Trophoblast cell (in vitro differentiated cells and primary cell): ENCODE results near the gene MIER3.

Experiments used
- DNase-seq, 2 donors: peaks; one replicate each; pipeline ENCODE4 v3.0.0-alpha.2; 2016
- H2AFZ ChIP-seq: 2 replicates; pipeline ENCODE4 v1.6.1; 2013; ENCODE audit warnings: low read length, moderate library complexity, mild to moderate bottlenecking; ENCODE audit not compliant: insufficient read depth, poor library complexity
- H2AK5ac ChIP-seq: 2 replicates; pipeline ENCODE4 v1.6.1; 2013; ENCODE audit warnings: mild to moderate bottlenecking, low read length
- H2BK120ac ChIP-seq: 2 replicates; pipeline ENCODE4 v1.6.1; 2013; ENCODE audit warnings: low read length, mild to moderate bottlenecking, moderate library complexity; ENCODE audit not compliant: insufficient read depth, poor library complexity
- H2BK12ac ChIP-seq: 2 replicates; pipeline ENCODE4 v1.6.1; 2013; ENCODE audit warnings: mild to moderate bottlenecking, low read length, moderate library complexity
- H2BK5ac ChIP-seq: 2 replicates; pipeline ENCODE4 v1.6.1; 2013; ENCODE audit warnings: low read length, low read depth, moderate library complexity, mild to moderate bottlenecking; ENCODE audit not compliant: poor library complexity
- H3K14ac ChIP-seq: 2 replicates; pipeline ENCODE4 v1.6.1; 2013; ENCODE audit warnings: mild to moderate bottlenecking, low read length
- H3K18ac ChIP-seq: 2 replicates; pipeline ENCODE4 v1.6.1; 2013; ENCODE audit warnings: mild to moderate bottlenecking, low read length
- H3K23ac ChIP-seq: 2 replicates; pipeline ENCODE4 v1.6.1; 2013; ENCODE audit warnings: low read length
- H3K27ac ChIP-seq: 2 replicates; pipeline ENCODE4 v1.5.1; 2013; ENCODE audit warnings: low read depth, mild to moderate bottlenecking, inconsistent platforms, low read length, moderate library complexity
- H3K27me3 ChIP-seq: 2 replicates; pipeline ENCODE4 v1.6.1; 2013; ENCODE audit warnings: inconsistent platforms, mild to moderate bottlenecking, low read length, moderate library complexity; ENCODE audit not compliant: insufficient read depth
- H3K36me3 ChIP-seq, 2 experiments: 1 replicate in 1 of 2; 2 replicates in 1 of 2; pipeline ENCODE4 v1.6.1; 2013; ENCODE audit warnings: low read length in 2 of 2, mild to moderate bottlenecking in 2 of 2, moderate library complexity in 1 of 2; ENCODE audit not compliant: insufficient read depth in 2 of 2, control insufficient read depth in 1 of 2
- H3K4ac ChIP-seq: 2 replicates; pipeline ENCODE4 v1.6.1; 2013; ENCODE audit warnings: low read depth, mild to moderate bottlenecking, low read length, moderate library complexity
- H3K4me1 ChIP-seq, 2 experiments: 1 replicate in 1 of 2; 2 replicates in 1 of 2; pipeline ENCODE4 v1.6.1; 2013; ENCODE audit warnings: low read length in 2 of 2, mild to moderate bottlenecking in 2 of 2, moderate library complexity in 1 of 2; ENCODE audit not compliant: insufficient read depth in 2 of 2, control insufficient read depth in 1 of 2
- H3K4me2 ChIP-seq: 2 replicates; pipeline ENCODE4 v1.6.1; 2013; ENCODE audit warnings: inconsistent platforms, mild to moderate bottlenecking, low read length, moderate library complexity
- H3K4me3 ChIP-seq: 2 replicates; pipeline ENCODE4 v1.5.1; 2013; ENCODE audit warnings: mild to moderate bottlenecking, low read depth, low read length, inconsistent platforms
- H3K79me1 ChIP-seq: one replicate; pipeline ENCODE4 v1.6.1; 2013; ENCODE audit warnings: low read length
- H3K79me2 ChIP-seq: 2 replicates; pipeline ENCODE4 v1.6.1; 2013; ENCODE audit warnings: low read length, mild to moderate bottlenecking; ENCODE audit not compliant: control insufficient read depth, insufficient read depth, poor library complexity
- H3K9ac ChIP-seq: 2 replicates; pipeline ENCODE4 v1.6.1; 2013; ENCODE audit warnings: mild to moderate bottlenecking, low read length
- H3K9me3 ChIP-seq: 2 replicates; pipeline ENCODE4 v1.6.1; 2013; ENCODE audit warnings: low read depth, mild to moderate bottlenecking, control low read depth, inconsistent platforms, low read length; ENCODE audit not compliant: insufficient read depth
- H4K12ac ChIP-seq: 2 replicates; pipeline ENCODE4 v1.6.1; 2013; ENCODE audit warnings: low read depth, mild to moderate bottlenecking, low read length, moderate library complexity
- H4K8ac ChIP-seq: 2 replicates; pipeline ENCODE4 v1.6.1; 2013; ENCODE audit warnings: low read depth, mild to moderate bottlenecking, low read length, moderate library complexity
- H4K91ac ChIP-seq: one replicate; pipeline ENCODE4 v1.6.1; 2013; ENCODE audit warnings: low read depth, mild to moderate bottlenecking, low read length, moderate library complexity
- WGBS: extraction: QIAGEN DNeasy Blood & Tissue Kit; methylation state at CpG from one replicate; pipeline ENCODE4 v1.1.7; 2013; ENCODE audit warnings: missing lambda C conversion rate; ENCODE audit not compliant: insufficient read length, insufficient coverage; ENCODE audit errors: extremely low coverage; 5-methylcytosine and 5-hydroxymethylcytosine counted together

The MIER3 gene

GRCh38 chr5:56988490-56988889 is 36.6 kb upstream of the MIER3 start:
- WGBS = no CpG with 5 or more reads among the region's 4 CpGs
- no peak overlapping the region for H4K91ac ChIP-seq
- H3K27ac ChIP-seq = no peak overlapping the region

GRCh38 chr5:56987171-56987570 is 35.2 kb upstream of the MIER3 start:
- Histone ChIP-seq H3K79me2 (no peaks in the 10 kb centered on the region), H3K9ac (no peak overlapping the region), H2AK5ac (no peak overlapping the region), H3K27ac (no peak overlapping the region), H3K9me3 (no peaks in the 10 kb centered on the region), H3K79me1 (no peaks in the 10 kb centered on the region), H3K4me2 (no peak overlapping the region), H2BK5ac (no peak overlapping the region), H3K36me3 (no peaks in the 10 kb centered on the region), H3K4ac (no peak overlapping the region), H3K27me3 (no peaks in the 10 kb centered on the region), H2AFZ (no peak overlapping the region), H3K4me1 (peaks cover 0 to 2% of the 10 kb centered on the region in 2 experiments), H3K4me3 (no peak overlapping the region), H2BK120ac (no peak overlapping the region), H3K14ac (no peak overlapping the region), H4K12ac (no peak overlapping the region), H3K23ac (no peak overlapping the region), H3K18ac (no peak overlapping the region), H2BK12ac (no peak overlapping the region), H4K91ac (no peak overlapping the region), H4K8ac (no peak overlapping the region)
- DNase-seq = peak; percentile 44 to 73
- no CpG with 5 or more reads among the region's 4 CpGs for WGBS

More at GRCh38 chr5:56988490-56988889, 36.6 kb upstream of the MIER3 start:
- Histone ChIP-seq H3K18ac (no peak overlapping the region), H2BK5ac (no peak overlapping the region), H3K79me2 (no peaks in the 10 kb centered on the region), H3K79me1 (no peaks in the 10 kb centered on the region), H4K8ac (no peak overlapping the region), H3K23ac (no peak overlapping the region), H3K36me3 (no peaks in the 10 kb centered on the region), H3K9ac (no peak overlapping the region), H3K27me3 (no peaks in the 10 kb centered on the region), H2AK5ac (no peak overlapping the region), H3K4me1 (peaks cover 0 to 2% of the 10 kb centered on the region in 2 experiments), H3K14ac (no peak overlapping the region), H3K4me2 (no peak overlapping the region), H4K12ac (no peak overlapping the region), H2BK12ac (no peak overlapping the region), H2BK120ac (no peak overlapping the region), H3K9me3 (no peaks in the 10 kb centered on the region), H2AFZ (no peak overlapping the region), H3K4me3 (no peak overlapping the region), H3K4ac (no peak overlapping the region)
- no peak for DNase-seq

GRCh38 chr5:56986626-56986947 is 34.7 kb upstream of the MIER3 start:
- no CpG with 5 or more reads among the region's 1 CpG for WGBS
- Histone ChIP-seq H3K14ac (no peak overlapping the region), H3K9ac (peak overlapping the region; percentile 17), H3K4me2 (no peak overlapping the region), H2AK5ac (no peak overlapping the region), H3K4me1 (peaks cover 0 to 2% of the 10 kb centered on the region in 2 experiments), H2AFZ (no peak overlapping the region), H3K9me3 (no peaks in the 10 kb centered on the region), H4K12ac (no peak overlapping the region), H3K79me1 (no peaks in the 10 kb centered on the region), H3K4me3 (no peak overlapping the region), H2BK12ac (no peak overlapping the region), H3K27ac (no peak overlapping the region), H4K91ac (no peak overlapping the region), H3K36me3 (no peaks in the 10 kb centered on the region), H4K8ac (no peak overlapping the region), H3K18ac (no peak overlapping the region), H3K27me3 (no peaks in the 10 kb centered on the region), H3K4ac (no peak overlapping the region), H2BK120ac (no peak overlapping the region), H2BK5ac (no peak overlapping the region), H3K23ac (no peak overlapping the region), H3K79me2 (no peaks in the 10 kb centered on the region)
- no peak for DNase-seq

DNA sequence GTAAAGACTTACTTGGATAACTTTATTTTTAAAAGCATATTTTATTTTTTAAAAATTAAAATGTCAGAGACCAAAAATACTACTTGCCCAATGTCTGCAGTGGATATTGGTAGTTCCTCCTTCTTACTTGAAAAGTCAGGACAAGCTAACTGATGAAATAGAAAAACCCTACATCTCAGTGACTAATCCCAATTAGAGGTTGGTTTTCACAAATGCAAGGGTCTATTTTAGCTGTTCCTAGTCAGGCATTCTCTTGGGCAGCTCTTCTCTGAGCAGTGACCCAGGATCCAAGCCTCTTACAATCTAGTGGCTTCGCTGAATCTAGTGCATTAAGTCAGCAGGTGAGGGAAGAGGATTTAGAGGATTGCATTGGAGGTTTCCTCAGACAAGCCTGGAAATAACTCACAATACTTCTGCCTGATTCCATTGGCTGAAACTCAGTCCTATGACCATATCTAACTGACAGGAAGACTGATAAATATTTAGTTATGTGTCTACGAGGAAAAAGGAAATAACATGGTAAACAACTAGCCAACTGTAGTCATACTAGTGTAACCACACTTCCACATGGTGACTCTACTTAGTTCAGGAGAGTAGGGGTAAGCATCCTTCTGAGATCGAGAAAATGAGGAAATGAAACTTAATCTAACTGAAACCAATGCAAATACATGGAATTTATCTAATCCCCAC is 34.2 kb upstream of the MIER3 start:
- H3K4ac ChIP-seq = no peak overlapping the region
- no peak overlapping the region for H2AK5ac ChIP-seq
- H4K8ac ChIP-seq = no peak overlapping the region
- H3K27ac ChIP-seq = no peak overlapping the region
- no peak overlapping the region for H2AFZ ChIP-seq
- no peak overlapping the region for H2BK120ac ChIP-seq
- H4K12ac ChIP-seq = no peak overlapping the region
- no peaks in the 10 kb centered on the region for H3K79me2 ChIP-seq
- no peaks in the 10 kb centered on the region for H3K79me1 ChIP-seq
- H2BK12ac ChIP-seq = no peak overlapping the region
- no peak overlapping the region for H3K18ac ChIP-seq
- peaks cover 0 to 2% of the 10 kb centered on the region in 2 experiments for H3K4me1 ChIP-seq
- no peak overlapping the region for H2BK5ac ChIP-seq
- H3K9ac ChIP-seq = no peak overlapping the region
- H3K9me3 ChIP-seq = no peaks in the 10 kb centered on the region
- WGBS = no CpG with 5 or more reads among the region's 3 CpGs
- no peak overlapping the region for H3K14ac ChIP-seq
- H3K36me3 ChIP-seq = no peaks in the 10 kb centered on the region
- H3K23ac ChIP-seq = no peak overlapping the region
- H4K91ac ChIP-seq = no peak overlapping the region
- DNase-seq = no peak
- H3K27me3 ChIP-seq = no peaks in the 10 kb centered on the region
- no peak overlapping the region for H3K4me2 ChIP-seq
- no peak overlapping the region for H3K4me3 ChIP-seq
